Sigmoid colon (tissue), 4 donors: ENCODE measurements around the gene ANKRD44.

ENCODE experiments used
- CTCF ChIP-seq, 4 experiments: fragments of 450-650 bp in 3 of 4; fragments of 200-600 bp in 1 of 4; IDR thresholded peaks; one replicate each; pipeline ENCODE4 v1.5.1; 2016 to 2019; ENCODE audit warnings: antibody characterized with exemption in 4 of 4, mild to moderate bottlenecking in 3 of 4, moderate library complexity in 2 of 4
- POLR2AphosphoS5 ChIP-seq, 4 donors: sonication (generic); formaldehyde crosslinking; IDR thresholded peaks; one replicate each; pipeline ENCODE4 v1.6.1; 2017; ENCODE audit warnings: antibody characterized with exemption in 4 of 4

- TF ChIP-seq CTCF (IDR thresholded peaks at IDR 0.05) = no peak
- TF ChIP-seq POLR2AphosphoS5 (IDR thresholded peaks at IDR 0.05) = no peak
Observed at GRCh38 chr2:196961889-196962288, 348.7 kb downstream of the ANKRD44 start.
